HEK293T (cell line): Measurements from ENCODE around the gene OST4.

ENCODE experiments used
- ARNT ChIP-seq: fragments of 450-650 bp; IDR thresholded peaks from 2 replicates; pipeline ENCODE4 v1.6.1; 2017; ENCODE audit warnings: mild to moderate bottlenecking
- BHLHE40 ChIP-seq: fragments of 450-650 bp; IDR thresholded peaks from 2 replicates; pipeline ENCODE4 v1.6.1; 2016; ENCODE audit warnings: mild to moderate bottlenecking, moderate library complexity, borderline replicate concordance
- ELF4 ChIP-seq: fragments of 450-650 bp; IDR thresholded peaks from 2 replicates; pipeline ENCODE4 v1.6.1; 2017; ENCODE audit warnings: antibody characterized with exemption
- FOXA1 ChIP-seq: fragments of 450-650 bp; IDR thresholded peaks from 2 replicates; pipeline ENCODE4 v1.6.1; 2016; ENCODE audit warnings: mild to moderate bottlenecking
- FOXK2 ChIP-seq: fragments of 450-650 bp; IDR thresholded peaks from 2 replicates; pipeline ENCODE4 v1.6.1; 2016; ENCODE audit warnings: mild to moderate bottlenecking
- HDGF ChIP-seq: fragments of 450-650 bp; IDR thresholded peaks from 2 replicates; pipeline ENCODE4 v1.6.1; 2017; ENCODE audit warnings: antibody characterized with exemption, borderline replicate concordance
- L3MBTL2 ChIP-seq: fragments of 450-650 bp; conservative IDR thresholded peaks from 2 replicates; pipeline ENCODE4 v1.6.1; 2016; ENCODE audit warnings: mild to moderate bottlenecking
- LEF1 ChIP-seq: fragments of 450-650 bp; IDR thresholded peaks from 2 replicates; pipeline ENCODE4 v1.6.1; 2017; ENCODE audit warnings: mild to moderate bottlenecking, borderline replicate concordance
- NFRKB ChIP-seq: fragments of 450-650 bp; IDR thresholded peaks from 2 replicates; pipeline ENCODE4 v1.6.1; 2016; ENCODE audit warnings: mild to moderate bottlenecking, moderate library complexity
- PKNOX1 ChIP-seq: fragments of 450-650 bp; IDR thresholded peaks from 2 replicates; pipeline ENCODE4 v1.6.1; 2016
- SP1 ChIP-seq: fragments of 450-650 bp; IDR thresholded peaks from 2 replicates; pipeline ENCODE4 v1.6.1; 2017
- SUZ12 ChIP-seq: fragments of 450-650 bp; IDR thresholded peaks from 2 replicates; pipeline ENCODE4 v1.6.1; 2016; ENCODE audit warnings: mild to moderate bottlenecking
- TARDBP ChIP-seq: fragments of 450-650 bp; IDR thresholded peaks from 2 replicates; pipeline ENCODE4 v1.6.1; 2016
- ZNF384 ChIP-seq: fragments of 450-650 bp; IDR thresholded peaks from 2 replicates; pipeline ENCODE4 v1.6.1; 2016

- no peak for TF ChIP-seq TARDBP
- TF ChIP-seq FOXK2: no peak
- no peak for TF ChIP-seq NFRKB
- TF ChIP-seq ARNT: no peak
- no peak for TF ChIP-seq ELF4
- no peak for TF ChIP-seq PKNOX1
- no peak for TF ChIP-seq SUZ12
- no peak for TF ChIP-seq FOXA1
- TF ChIP-seq HDGF: no peak
- no peak for TF ChIP-seq LEF1
- no peak for TF ChIP-seq SP1
- no peak for TF ChIP-seq ZNF384
- TF ChIP-seq BHLHE40: no peak
- TF ChIP-seq L3MBTL2: no peak
Observed at GRCh38 chr2:27024812-27025211, 46.6 kb downstream of the OST4 start.
